GM21526 (cell line): ENCODE data around the gene TNFRSF6B.
"Not testable (repeated sequence)": the region's sequence is repeated elsewhere in the genome, so short reads cannot be mapped to it uniquely, and the experiment has no call there.

ENCODE experiments used
- ATAC-seq: cut with Tn5 transposase; IDR thresholded peaks from one replicate; pipeline ENCODE4 v1.9.1; 2021; ENCODE audit warnings: moderate library complexity; ENCODE audit not compliant: unreplicated experiment, low FRiP score

The TNFRSF6B gene

DNA sequence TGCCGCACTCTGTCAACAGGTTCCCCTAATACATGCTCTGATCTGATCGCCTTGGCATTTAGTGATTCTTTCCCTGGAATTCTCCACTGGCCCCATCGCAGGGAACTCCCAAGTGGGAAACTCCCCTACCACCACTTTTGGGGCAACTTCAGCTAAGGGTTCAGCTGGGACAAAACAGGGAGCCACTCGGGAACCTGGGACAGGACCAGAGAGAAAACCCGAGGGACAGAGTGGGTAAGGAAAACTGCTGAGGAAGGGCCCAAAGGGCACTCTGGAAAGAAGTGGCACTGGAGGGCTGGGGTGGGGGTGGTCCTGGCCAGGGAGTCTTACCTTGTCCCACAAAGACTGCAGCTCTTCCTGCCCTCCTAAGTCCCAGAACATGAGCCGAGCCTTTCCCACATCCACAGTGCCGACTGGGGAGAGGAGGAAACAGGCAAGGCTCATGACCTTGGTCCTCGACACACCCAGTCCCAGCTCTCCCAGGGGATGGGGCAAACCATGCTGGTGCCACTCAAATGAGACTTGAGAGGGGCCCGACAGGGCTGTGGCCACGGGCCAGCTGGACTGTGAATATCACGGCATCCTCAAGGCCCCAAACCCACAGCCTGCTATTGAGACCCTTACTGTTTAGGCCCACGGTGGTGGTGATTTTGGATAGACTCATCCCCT lies 9.7 kb downstream of the TNFRSF6B start:
- ATAC-seq, result no peak

- ATAC-seq, result peak; percentile 22
These were observed 10.6 kb downstream of the TNFRSF6B start for GRCh38 chr20:63706852-63707557.

- peak; percentile 48 for ATAC-seq
These were observed 11.3 kb downstream of the TNFRSF6B start, which contains the start of the genes ARFRP1 and ZGPAT for GRCh38 chr20:63707558-63708300. Gene ARFRP1, minus strand, starts transcription at chr20:63707976. Its CDS starts 885 bp downstream, at chr20:63707091. Gene ZGPAT, plus strand, starts transcription at chr20:63708039. Its CDS starts 542 bp downstream, at chr20:63708581.

- ATAC-seq, result peak; percentile 9
These were observed 12.1 kb downstream of the TNFRSF6B start for GRCh38 chr20:63708301-63709148.

DNA sequence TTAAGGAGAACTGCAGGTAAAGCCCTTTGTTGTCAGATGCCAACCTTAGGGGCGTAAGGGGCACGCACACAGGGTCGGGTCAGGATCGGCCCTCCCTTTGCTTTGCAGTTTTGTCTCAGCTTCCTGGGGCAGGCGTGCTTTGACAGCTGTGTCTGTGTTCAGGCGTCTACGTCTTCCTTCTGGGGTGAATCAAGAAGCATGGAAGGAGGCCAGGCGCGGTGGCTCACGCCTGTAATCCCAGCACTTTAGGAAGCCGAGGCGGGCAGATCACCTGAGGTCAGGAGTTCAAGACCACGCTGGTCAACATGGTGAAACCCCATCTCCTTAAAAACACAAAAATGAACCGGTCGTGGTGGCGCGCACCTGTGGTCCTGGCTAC lies 12.7 kb downstream of the TNFRSF6B start:
- no peak for ATAC-seq

DNA sequence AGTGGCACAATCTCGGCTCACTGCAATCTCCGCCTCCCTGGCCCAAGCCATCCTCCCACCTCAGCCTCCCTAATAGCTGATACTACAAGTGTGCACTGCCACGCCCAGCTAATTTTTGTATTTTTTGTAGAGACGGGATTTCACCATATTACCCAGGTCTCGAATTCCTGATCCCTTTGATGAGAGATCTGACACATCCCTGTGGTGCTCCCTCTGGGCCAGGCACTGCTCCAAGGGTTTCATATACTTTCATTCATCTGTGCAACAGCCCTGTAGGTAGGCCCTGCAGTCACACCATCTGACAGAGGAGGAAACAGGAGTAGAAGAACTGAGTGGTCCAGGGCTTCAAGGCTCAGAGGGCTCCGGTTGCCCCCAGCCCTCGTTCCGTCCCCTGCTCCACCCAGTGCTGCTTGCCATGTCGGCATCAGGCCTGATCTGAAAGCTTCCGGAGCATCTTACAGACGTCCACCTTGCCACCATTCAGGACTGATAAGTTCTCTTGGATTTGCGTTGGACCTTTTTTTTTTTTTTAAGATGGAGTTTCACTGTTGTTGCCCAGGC lies 14.7 kb downstream of the TNFRSF6B start:
- ATAC-seq, result no peak

- no peak for ATAC-seq
These were observed 15.7 kb downstream of the TNFRSF6B start for GRCh38 chr20:63712191-63712590.

DNA sequence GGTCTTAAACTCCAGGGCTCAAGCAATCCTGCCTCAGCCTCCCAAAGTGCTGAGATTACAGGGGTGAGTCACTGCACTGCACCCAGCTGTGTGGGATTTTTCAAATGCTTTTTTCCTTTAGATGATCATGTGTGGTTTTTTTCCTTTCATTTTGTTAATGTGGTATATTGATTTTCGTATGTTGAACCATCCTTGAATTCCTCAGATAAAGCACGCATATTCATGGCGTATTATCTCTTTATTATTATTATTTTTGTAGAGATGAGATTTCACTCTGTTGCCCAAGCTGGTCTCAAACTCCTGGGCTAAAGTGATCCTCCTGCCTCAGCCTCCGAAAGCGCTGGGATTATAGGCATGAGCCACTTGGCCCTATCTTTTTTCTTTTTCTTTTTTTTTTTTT lies 18.4 kb downstream of the TNFRSF6B start:
- ATAC-seq, result no peak

- no peak for ATAC-seq
These were observed 22.5 kb downstream of the TNFRSF6B start for GRCh38 chr20:63718996-63719395.

DNA sequence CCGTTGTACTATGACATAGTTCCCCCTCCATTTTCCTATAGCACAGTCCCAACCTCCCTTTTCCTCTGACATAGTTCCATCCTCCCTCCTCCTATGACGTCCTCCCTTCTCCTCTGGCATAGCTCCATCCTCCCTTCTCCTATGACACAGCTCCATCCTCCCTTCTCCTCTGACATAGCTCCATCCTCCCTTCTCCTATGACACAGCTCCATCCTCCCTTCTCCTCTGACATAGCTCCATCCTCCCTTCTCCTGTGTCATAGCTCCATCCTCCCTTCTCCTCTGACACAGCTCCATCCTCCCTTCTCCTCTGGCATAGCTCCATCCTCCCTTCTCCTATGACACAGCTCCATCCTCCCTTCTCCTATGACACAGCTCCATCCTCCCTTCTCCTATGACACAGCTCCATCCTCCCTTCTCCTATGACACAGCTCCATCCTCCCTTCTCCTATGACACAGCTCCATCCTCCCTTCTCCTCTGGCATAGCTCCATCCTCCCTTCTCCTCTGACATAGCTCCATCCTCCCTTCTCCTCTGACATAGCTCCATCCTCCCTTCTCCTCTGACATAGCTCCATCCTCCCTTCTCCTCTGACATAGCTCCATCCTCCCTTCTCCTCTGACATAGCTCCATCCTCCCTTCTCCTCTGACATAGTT lies 26.6 kb downstream of the TNFRSF6B start:
- ATAC-seq, result not testable (repeated sequence)

- ATAC-seq, result not testable (repeated sequence)
These were observed 33.8 kb downstream of the TNFRSF6B start for GRCh38 chr20:63730189-63730733.

DNA sequence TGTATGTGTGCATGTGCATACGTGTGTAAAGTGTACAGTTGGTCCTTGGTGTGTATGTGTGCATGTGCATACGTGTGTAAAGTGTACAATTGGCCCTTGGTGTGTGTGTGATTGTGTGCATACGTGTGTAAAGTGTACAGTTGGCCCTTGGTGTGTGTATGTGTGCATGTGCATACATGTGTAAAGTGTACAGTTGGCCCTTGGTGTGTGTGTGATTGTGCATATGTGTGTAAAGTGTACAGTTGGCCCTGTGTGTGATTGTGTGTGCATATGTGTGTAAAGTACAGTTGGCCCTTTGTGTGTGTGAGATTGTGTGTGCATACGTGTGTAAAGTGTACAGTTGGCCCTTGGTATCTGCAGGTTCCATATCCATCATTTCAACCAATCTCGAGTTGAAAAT lies 35.0 kb downstream of the TNFRSF6B start:
- ATAC-seq, result no peak

- ATAC-seq, result no peak
These were observed 36.0 kb downstream of the TNFRSF6B start for GRCh38 chr20:63732118-63733095.

DNA sequence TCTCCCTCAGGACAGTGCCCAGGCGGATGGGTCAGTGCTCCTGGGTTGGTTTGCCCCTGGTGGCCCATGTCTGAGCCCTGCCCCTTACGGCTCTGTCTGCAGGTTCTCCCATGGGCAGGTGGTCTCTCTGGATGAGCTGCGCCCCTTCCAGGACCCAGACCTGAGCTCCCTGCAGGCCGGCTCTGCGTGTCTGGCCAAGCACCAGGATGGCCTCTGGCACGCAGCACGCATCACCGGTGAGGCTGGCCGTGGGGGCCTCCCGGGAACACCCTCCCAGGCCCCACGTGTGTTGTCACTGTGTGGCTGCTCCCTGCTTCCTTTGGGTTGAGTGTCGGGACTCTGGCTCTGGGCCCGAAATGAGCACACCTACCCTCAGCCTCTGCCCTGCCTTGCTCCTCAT lies 36.7 kb downstream of the TNFRSF6B start:
- no peak for ATAC-seq

- no peak for ATAC-seq
These were observed 37.2 kb downstream of the TNFRSF6B start for GRCh38 chr20:63733579-63734081.

DNA sequence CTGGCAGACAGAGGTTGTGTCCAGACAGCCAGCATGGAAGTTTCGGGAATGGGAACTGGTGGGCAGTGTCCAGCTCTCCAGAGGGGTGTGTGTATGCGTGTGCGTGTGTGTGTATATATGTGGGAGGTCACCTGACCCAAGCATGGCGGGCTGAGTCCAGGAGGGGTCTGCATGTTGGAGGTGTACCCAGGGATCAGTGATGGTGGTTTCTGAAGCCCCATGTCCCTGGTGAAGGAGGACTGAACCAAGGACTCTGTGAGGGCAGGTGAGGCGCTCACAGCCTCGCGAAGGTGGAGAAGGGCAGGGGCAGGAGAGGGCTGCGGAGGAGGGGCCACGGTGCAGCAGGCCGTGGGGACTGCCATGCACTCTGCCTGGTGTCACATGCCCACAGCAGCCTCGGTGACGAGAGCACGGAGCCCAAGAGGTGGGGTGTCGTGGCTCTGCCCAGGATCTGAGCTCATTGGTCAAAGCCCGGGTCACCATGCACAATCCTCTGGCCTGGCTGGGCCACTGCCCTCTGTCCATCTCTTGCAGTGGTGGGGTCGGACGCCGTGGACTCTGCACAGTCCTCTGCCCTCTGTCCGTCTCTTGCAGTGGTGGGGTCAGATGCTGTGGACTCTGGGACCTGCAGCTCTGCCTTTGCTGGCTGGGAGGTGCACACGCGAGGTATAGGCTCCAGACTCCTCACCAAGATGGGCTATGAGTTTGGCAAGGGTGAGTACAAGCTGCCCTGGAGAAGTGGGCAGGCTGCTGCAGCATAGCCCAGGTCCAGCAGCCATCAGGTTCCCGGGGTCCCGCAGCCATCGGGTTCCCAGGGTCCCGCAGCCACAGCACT lies 37.9 kb downstream of the TNFRSF6B start:
- ATAC-seq, result no peak
